Left ventricle myocardium superior (tissue), 1 donor: ENCODE measurements around the gene MRGPRF. TPM values are rescaled to one million over a fixed set of nuclear protein-coding genes. Genes with fewer than 3 reads are reported as not detected.
"Not testable (repeated sequence)": the region's sequence is repeated elsewhere in the genome, so short reads cannot be mapped to it uniquely, and the experiment has no call there.

ENCODE experiments used
- ATAC-seq: fragments of 200-7000 bp; cut with Tn5 transposase; one replicate; pipeline ENCODE4 v1.9.1; 2020; ENCODE audit warnings: mild to moderate bottlenecking, moderate library complexity
- DNase-seq: peaks from one replicate; pipeline ENCODE4 v3.0.0-alpha.2; 2020
- intact Hi-C: fragments of 100-400 bp; cut with micrococcal nuclease; formaldehyde crosslinking; loops from one replicate; pipeline ENCODE4 v1.11.0; 2022
- total RNA-seq: library from RNA; stranded (reverse); fragmentation: NEBNext Ultra II Directional; extraction: Animal tissue kit (Norgen Biotek cat#: 25700); gene quantifications from one replicate; pipeline ENCODE4 v1.2.1, GENCODE V29; 2021
- donor health status: DM: no; HTN: yes; CAD: no; lungs with severe emphysema.

The MRGPRF gene
- total RNA-seq, 1 donor from 2014 or later, result 5.5 TPM

GRCh38 chr11:68974421-68975194 is 38.4 kb downstream of the MRGPRF start:
- DNase-seq, result no peak
- ATAC-seq, result peak; percentile 15
- intact Hi-C loops, result no loop called here

DNA sequence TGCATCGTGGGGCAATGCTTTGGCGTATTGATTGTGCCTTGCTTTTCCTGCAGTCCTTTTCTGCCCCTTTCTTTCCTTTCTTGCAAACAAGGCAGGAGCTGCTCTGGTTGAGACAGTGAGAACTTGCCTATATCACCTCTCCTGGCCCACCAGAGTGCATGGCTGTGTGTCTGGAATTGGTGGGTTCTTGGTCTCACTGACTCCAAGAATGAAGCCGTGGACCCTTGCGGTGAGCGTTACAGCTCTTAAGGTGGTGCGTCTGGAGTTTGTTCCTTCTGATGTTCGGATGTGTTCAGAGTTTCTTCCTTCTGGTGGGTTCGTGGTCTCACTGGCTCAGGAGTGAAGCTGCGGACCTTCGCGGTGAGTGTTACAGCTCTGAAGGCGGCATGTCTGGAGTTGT is 39.3 kb downstream of the MRGPRF start:
- ATAC-seq, DNase-seq, intact Hi-C loops: not testable (repeated sequence)

GRCh38 chr11:68973219-68973618 is 39.8 kb downstream of the MRGPRF start:
- intact Hi-C loops, result no loop called here
- ATAC-seq (peak; percentile 84), DNase-seq (no peak)

GRCh38 chr11:68970921-68971636 is 42.0 kb downstream of the MRGPRF start:
- no peak for DNase-seq
- intact Hi-C loops, result no loop called here
- no peak for ATAC-seq

DNA sequence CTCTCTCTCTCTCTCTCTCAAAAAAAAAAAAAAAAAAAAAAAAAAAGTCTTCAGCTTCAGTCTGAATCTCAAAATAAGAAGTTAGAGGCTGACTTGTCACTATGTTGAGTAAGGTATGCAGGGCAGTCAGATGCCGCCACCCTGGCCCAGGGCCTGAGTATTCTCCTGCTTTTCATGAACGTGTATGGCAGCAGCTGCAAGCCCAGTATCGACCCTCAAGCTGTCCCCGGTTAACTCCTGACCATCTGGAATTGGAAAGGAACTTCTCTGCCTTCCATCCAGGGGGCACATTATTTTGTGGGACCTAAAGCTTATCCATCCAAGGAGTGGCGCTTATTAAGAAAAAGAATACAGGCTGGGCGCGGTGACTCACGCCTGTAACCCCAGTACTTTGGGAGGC is 43.7 kb downstream of the MRGPRF start:
- intact Hi-C loops, result no loop called here
- ATAC-seq (no peak), DNase-seq (no peak)

- DNase-seq (no peak), ATAC-seq (no peak)
- intact Hi-C loops, result no loop called here
Observed at GRCh38 chr11:68968306-68969250, 44.5 kb downstream of the MRGPRF start.

- intact Hi-C loops, result no loop called here
Observed at GRCh38 chr11:68966894-68967780, 45.9 kb downstream of the MRGPRF start.

DNA sequence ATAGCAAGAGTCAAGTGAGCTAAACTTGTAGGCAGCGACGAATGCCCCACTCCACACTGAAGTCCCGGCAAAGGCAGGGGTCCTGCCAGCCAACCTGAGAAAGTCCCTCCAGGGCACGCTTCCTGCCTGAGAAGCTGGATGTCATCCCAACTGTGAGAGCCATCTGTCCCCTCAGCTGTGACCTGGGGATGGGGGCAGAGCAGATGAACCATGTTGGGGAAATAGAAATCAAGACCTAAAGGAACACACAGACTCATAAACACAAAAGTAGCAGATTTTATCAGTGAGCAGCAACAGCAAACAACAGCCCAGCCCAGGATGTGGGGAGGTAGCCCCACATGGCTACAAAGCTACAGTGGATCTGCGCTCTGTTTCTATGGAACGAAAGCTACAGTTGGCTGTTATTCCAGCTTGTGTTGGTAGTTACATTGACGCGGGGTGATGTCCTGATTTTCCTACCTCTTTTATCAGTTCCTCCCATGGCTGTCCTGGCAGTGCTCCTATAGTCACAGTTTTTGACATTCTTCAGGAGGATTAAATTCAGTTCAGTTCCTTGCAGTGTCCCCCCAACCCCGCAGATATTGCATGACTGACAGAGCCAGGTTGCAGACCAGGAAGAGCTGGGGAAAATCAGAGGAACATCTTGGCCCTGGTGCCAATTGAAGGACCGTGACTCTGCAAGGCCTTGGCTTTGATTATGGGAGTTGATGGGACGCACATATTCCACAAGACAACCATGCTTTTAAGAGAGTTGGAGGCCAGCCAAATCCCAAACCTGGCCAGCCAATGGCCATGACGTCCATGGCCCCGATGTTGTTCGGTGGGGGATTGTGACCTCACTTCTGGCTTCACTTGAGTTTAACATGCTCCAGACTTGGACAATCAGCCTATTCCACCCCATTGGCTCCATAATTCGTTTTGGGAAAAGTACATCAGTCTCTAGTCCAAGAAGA is 46.9 kb downstream of the MRGPRF start:
- intact Hi-C loops, result no loop called here
- peak; percentile 41 for ATAC-seq
- no peak for DNase-seq

More at GRCh38 chr11:68966894-68967780, 45.9 kb downstream of the MRGPRF start:
- ATAC-seq (no peak), DNase-seq (no peak)

DNA sequence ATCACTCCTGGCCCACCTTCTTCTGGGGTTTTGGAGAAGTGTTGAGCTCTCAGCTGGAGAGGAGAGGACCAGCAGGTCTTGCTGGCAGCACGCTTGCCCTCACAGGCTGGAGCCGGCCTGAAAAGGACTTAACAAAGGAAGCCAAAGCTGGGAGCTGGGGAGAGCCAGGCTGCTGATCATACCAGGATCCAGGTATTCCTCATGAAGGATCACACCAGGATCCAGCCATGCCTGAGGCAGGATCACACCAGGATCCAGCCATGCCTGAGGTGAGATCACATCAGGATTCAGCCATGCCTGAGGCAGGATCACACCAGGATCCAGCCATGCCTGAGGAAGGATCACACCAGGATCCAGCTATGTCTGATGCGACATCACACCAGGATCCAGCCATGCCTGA is 49.3 kb downstream of the MRGPRF start:
- ATAC-seq (peak; percentile 47), DNase-seq (no peak)
- intact Hi-C loops, result no loop called here

DNA sequence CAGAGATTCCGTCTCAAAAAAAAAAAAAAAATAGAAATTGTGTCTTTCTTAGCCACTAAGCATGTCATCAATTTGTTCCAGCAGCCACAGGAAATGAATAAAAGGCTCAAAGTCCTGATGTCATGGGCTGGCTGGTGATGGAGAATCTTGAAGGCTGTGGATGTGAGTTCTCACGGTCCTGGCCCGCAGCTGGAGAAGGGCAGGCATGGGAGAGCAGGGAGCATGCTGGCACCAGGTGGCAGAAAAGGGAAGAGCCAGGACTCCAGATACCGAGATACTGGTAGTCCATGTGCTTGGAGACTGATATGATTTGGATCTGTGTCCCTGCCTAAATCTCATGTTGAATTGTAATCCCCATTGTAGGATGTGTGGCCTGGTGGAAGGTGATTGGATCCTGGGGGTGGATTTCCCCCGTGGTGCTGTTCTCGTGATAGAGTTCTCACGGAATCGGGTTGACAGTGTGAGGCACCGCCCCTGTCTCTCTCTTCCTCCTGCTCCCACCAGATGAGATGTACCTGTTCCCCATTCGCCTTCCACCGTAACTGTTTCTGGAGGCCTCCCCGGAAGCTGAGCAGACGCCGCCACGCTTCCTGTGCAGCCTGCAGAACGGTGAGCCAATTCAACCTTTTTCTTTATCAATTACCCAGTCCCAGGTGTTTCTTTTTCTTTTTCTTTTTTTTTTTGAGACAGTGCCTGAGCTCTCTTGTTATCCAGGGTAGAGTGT is 50.4 kb downstream of the MRGPRF start:
- intact Hi-C loops, result no loop called here
- ATAC-seq, result no peak
- peak; percentile 21 for DNase-seq

- peak; percentile 10 for DNase-seq
- intact Hi-C loops, result no loop called here
- ATAC-seq, result no peak
Observed at GRCh38 chr11:68961245-68961644, 51.8 kb downstream of the MRGPRF start.

GRCh38 chr11:68960294-68961071 is 52.6 kb downstream of the MRGPRF start:
- ATAC-seq, result no peak
- DNase-seq, result peak; percentile 11
- intact Hi-C loops, result no loop called here

- DNase-seq (peak; percentile 12), ATAC-seq (no peak)
- intact Hi-C loops, result no loop called here
Observed at GRCh38 chr11:68959465-68960293, 53.4 kb downstream of the MRGPRF start.

DNA sequence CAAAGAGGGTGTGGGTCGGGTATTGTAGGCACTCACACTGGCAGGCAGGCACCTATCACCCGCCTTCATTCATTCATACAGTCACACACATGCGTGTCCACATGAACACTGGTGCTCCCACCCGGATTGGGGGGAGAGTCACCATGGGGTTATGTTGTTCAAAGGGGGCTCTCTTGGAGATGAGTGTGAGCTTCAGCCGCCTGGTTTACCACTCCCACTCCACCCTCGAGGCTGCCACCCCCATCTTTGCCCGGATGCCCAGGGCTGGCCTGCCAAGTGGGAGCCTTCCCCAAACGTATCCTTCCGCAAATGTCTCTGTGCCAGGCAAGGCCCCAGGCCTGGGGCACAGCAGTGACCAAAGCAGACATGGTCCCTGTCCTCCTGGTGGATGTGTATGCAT is 54.8 kb downstream of the MRGPRF start:
- intact Hi-C loops, result no loop called here
- DNase-seq (no peak), ATAC-seq (no peak)

- intact Hi-C loops, result no loop called here
- no peak for ATAC-seq
- DNase-seq, result no peak
Observed at GRCh38 chr11:68956547-68957254, 56.3 kb downstream of the MRGPRF start.
